H1 (cell line): ENCODE results near the gene ATXN2.
A peak's percentile ranks its signal among the peaks of the same experiment; 100 is the strongest.

ENCODE experiments used
- CBX5 ChIP-seq: fragments of 300-800, 300-1000 bp; sonication (generic); IDR thresholded peaks from 2 replicates; pipeline ENCODE4 v1.7.1; 2016; ENCODE audit warnings: antibody characterized with exemption, low read length, low read depth
- CHD2 ChIP-seq: IDR thresholded peaks from 2 replicates; pipeline ENCODE4 v1.6.1; 2012; ENCODE audit warnings: low read length, improper control_type of control experiment
- CHD7 ChIP-seq: fragments of 300-600 bp; sonication (generic); IDR thresholded peaks from 2 replicates; pipeline ENCODE4 v1.7.1; 2012; ENCODE audit warnings: low read length, moderate library complexity, mild to moderate bottlenecking, inconsistent platforms; ENCODE audit not compliant: insufficient replicate concordance
- CTCF ChIP-seq, 3 experiments: IDR thresholded peaks; 1 replicate in 2 of 3; 2 replicates in 1 of 3; pipeline versions ENCODE4 v1.5.1 to v1.6.1; 2011; ENCODE audit warnings: low read length in 3 of 3, mild to moderate bottlenecking in 3 of 3, inconsistent platforms in 2 of 3, low read depth in 1 of 3, moderate library complexity in 1 of 3; ENCODE audit not compliant: insufficient read depth in 1 of 3; ENCODE audit errors: control extremely low read depth in 1 of 3
- E2F6 ChIP-seq: IDR thresholded peaks from 2 replicates; pipeline ENCODE4 v1.6.1; 2012; ENCODE audit warnings: inconsistent platforms
- EP300 ChIP-seq, 2 experiments: IDR thresholded peaks; 1 replicate in 1 of 2; 2 replicates in 1 of 2; pipeline ENCODE4 v1.6.1; 2011 to 2012; ENCODE audit warnings: low read depth in 2 of 2, low read length in 2 of 2, mild to moderate bottlenecking in 2 of 2, borderline replicate concordance in 1 of 2, inconsistent platforms in 1 of 2, moderate library complexity in 1 of 2
- POLR2A ChIP-seq, 2 experiments: IDR thresholded peaks; 1 replicate in 1 of 2; 2 replicates in 1 of 2; pipeline ENCODE4 v1.6.1; 2011; ENCODE audit warnings: low read depth in 2 of 2, low read length in 2 of 2, mild to moderate bottlenecking in 2 of 2; ENCODE audit errors: control extremely low read depth in 1 of 2
- POLR2AphosphoS5 ChIP-seq: IDR thresholded peaks from 2 replicates; pipeline ENCODE4 v1.6.1; 2011; ENCODE audit warnings: low read depth, low read length
- RXRA ChIP-seq: IDR thresholded peaks from 2 replicates; pipeline ENCODE4 v1.6.1; 2011; ENCODE audit warnings: low read depth, mild to moderate bottlenecking, low read length, moderate library complexity; ENCODE audit not compliant: insufficient read depth
- SP4 ChIP-seq: IDR thresholded peaks from 2 replicates; pipeline ENCODE4 v1.6.1; 2012; ENCODE audit warnings: low read length, inconsistent platforms
- TAF1 ChIP-seq: IDR thresholded peaks from 2 replicates; pipeline ENCODE4 v1.6.1; 2011; ENCODE audit warnings: mild to moderate bottlenecking, low read depth, low read length
- TBP ChIP-seq: IDR thresholded peaks from 2 replicates; pipeline ENCODE4 v1.6.1; 2011; ENCODE audit warnings: low read depth, low read length, improper control_type of control experiment
- TCF12 ChIP-seq: IDR thresholded peaks from 2 replicates; pipeline ENCODE4 v1.6.1; 2011; ENCODE audit warnings: low read depth, mild to moderate bottlenecking, low read length

- TF ChIP-seq CTCF (IDR thresholded peaks at IDR 0.05; ENCODE audit: control extremely low read depth in 1 of 3, insufficient read depth in 1 of 3, low read depth in 1 of 3, low read length in 3 of 3) (peak; percentile 53 to 73 (median 70)), POLR2A (IDR thresholded peaks at IDR 0.05; ENCODE audit: control extremely low read depth in 1 of 2, low read depth in 2 of 2, low read length in 2 of 2) (no peak), POLR2AphosphoS5 (no peak), CBX5 (no peak), EP300 (IDR thresholded peaks at IDR 0.05; ENCODE audit: borderline replicate concordance in 1 of 2, low read depth in 2 of 2, low read length in 2 of 2) (no peak), TBP (no peak), CHD2 (no peak), E2F6 (no peak), TCF12 (no peak), TAF1 (no peak), RXRA (no peak), CHD7 (no peak), SP4 (no peak)
Observed at GRCh38 chr12:111529424-111530368, 69.4 kb downstream of the ATXN2 start.
